Measurements from ENCODE around the gene EIF4G1.

- TF ChIP-seq, protein P1, sequence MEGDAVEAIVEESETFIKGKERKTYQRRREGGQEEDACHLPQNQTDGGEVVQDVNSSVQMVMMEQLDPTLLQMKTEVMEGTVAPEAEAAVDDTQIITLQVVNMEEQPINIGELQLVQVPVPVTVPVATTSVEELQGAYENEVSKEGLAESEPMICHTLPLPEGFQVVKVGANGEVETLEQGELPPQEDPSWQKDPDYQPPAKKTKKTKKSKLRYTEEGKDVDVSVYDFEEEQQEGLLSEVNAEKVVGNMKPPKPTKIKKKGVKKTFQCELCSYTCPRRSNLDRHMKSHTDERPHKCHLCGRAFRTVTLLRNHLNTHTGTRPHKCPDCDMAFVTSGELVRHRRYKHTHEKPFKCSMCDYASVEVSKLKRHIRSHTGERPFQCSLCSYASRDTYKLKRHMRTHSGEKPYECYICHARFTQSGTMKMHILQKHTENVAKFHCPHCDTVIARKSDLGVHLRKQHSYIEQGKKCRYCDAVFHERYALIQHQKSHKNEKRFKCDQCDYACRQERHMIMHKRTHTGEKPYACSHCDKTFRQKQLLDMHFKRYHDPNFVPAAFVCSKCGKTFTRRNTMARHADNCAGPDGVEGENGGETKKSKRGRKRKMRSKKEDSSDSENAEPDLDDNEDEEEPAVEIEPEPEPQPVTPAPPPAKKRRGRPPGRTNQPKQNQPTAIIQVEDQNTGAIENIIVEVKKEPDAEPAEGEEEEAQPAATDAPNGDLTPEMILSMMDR (IDR thresholded peaks at IDR 0.05; ENCODE audit: borderline replicate concordance, extremely low read depth, low read length, poor library complexity, severe bottlenecking): no peak
- no peak for TF ChIP-seq EZH2 (IDR thresholded peaks at IDR 0.05; ENCODE audit: borderline replicate concordance, low read depth, low read length, severe bottlenecking)
Observed at GRCh38 chr3:184360070-184360928, 45.9 kb downstream of the EIF4G1 start.

All from DND-41 (cell line).